Endothelial cell of umbilical vein (primary cell): Measurements from ENCODE around the gene ANKRD44.

ENCODE experiments used
- CTCF ChIP-seq, 2 donors: IDR thresholded peaks; 1 replicate in 1 of 2; 2 replicates in 1 of 2; pipeline ENCODE4 v1.5.1; 2011; ENCODE audit warnings: low read length in 2 of 2, mild to moderate bottlenecking in 2 of 2, moderate library complexity in 2 of 2, control low read depth in 1 of 2, inconsistent platforms in 1 of 2, low read depth in 1 of 2; ENCODE audit not compliant: insufficient read depth in 1 of 2; ENCODE audit errors: extremely low read depth in 1 of 2
- EZH2 ChIP-seq: IDR thresholded peaks from 2 replicates; pipeline ENCODE4 v1.6.1; 2012; ENCODE audit warnings: borderline replicate concordance, low read depth, mild to moderate bottlenecking, moderate library complexity, low read length, inconsistent platforms; ENCODE audit not compliant: severe bottlenecking
- FOS ChIP-seq: IDR thresholded peaks from 2 replicates; pipeline ENCODE4 v1.6.1; 2011; ENCODE audit warnings: mild to moderate bottlenecking, low read length, moderate library complexity, borderline replicate concordance; ENCODE audit not compliant: insufficient read depth
- GATA2 ChIP-seq: IDR thresholded peaks from 2 replicates; pipeline ENCODE4 v1.7.0; 2011; ENCODE audit warnings: low read depth, mild to moderate bottlenecking, moderate library complexity, mixed read lengths, low read length; ENCODE audit not compliant: insufficient read length, insufficient read depth
- JUN ChIP-seq: IDR thresholded peaks from 2 replicates; pipeline ENCODE4 v1.6.1; 2011; ENCODE audit warnings: borderline replicate concordance, low read depth; ENCODE audit not compliant: insufficient read length, insufficient read depth
- MYC ChIP-seq: IDR thresholded peaks from one replicate; pipeline ENCODE4 v1.6.1; 2011; ENCODE audit warnings: mild to moderate bottlenecking, low read depth, low read length
- POLR2A ChIP-seq: IDR thresholded peaks from 2 replicates; pipeline ENCODE4 v1.6.1; 2012; ENCODE audit warnings: low read depth, mild to moderate bottlenecking, control low read depth, low read length
- POLR2AphosphoS5 ChIP-seq: IDR thresholded peaks from 2 replicates; pipeline ENCODE4 v1.6.1; 2012; ENCODE audit warnings: low read depth, mild to moderate bottlenecking, control low read depth, low read length, moderate library complexity; ENCODE audit not compliant: insufficient read depth
- TF ChIP-seq, protein P1 (sequence below): IDR thresholded peaks from 2 replicates; pipeline ENCODE4 v1.6.1; 2011; ENCODE audit not compliant: insufficient read depth, insufficient read length

GRCh38 chr2:197278799-197279763 is 31.5 kb downstream of the ANKRD44 start:
- TF ChIP-seq CTCF (IDR thresholded peaks at IDR 0.05; ENCODE audit: extremely low read depth in 1 of 2, insufficient read depth in 1 of 2, low read depth in 1 of 2, low read length in 2 of 2) (no peak), EZH2 (no peak), POLR2A (no peak), JUN (no peak), POLR2AphosphoS5 (no peak), FOS (no peak), GATA2 (no peak), MYC (no peak)
- TF ChIP-seq, protein P1, sequence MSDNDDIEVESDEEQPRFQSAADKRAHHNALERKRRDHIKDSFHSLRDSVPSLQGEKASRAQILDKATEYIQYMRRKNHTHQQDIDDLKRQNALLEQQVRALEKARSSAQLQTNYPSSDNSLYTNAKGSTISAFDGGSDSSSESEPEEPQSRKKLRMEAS = no peak
